OCI-LY3 (cell line): ENCODE data around the gene TMEM114.

Experiments
- CTCF ChIP-seq: fragments of 200-600, 300-600 bp; sonication (generic); IDR thresholded peaks from 2 replicates; pipeline ENCODE4 v1.5.1; 2014; ENCODE audit warnings: antibody characterized with exemption, low read length, low read depth
- EZH2phosphoT487 ChIP-seq: fragments of 200-600 bp; shearing (Covaris generic); IDR thresholded peaks from 2 replicates; pipeline ENCODE4 v1.6.1; 2018; ENCODE audit warnings: antibody characterized with exemption, mixed run types, low read depth

GRCh38 chr16:8568231-8568617 is 22.1 kb downstream of the TMEM114 start:
- no peak for TF ChIP-seq CTCF
- TF ChIP-seq EZH2phosphoT487, result no peak
